ENCODE results near the gene TMED1. TPM values are rescaled to one million over a fixed set of nuclear protein-coding genes. Genes with fewer than 3 reads are reported as not detected.

Gene TMED1
- total and polyA plus RNA-seq, 2 of the 8 experiments (the other 6 are each of a cell fraction or from before 2014, with no cell fraction given), result 26.9 to 31.9 TPM

GRCh38 chr19:10866495-10866894 lies 30.5 kb upstream of the TMED1 start:
- H3K4me3 ChIP-seq (ENCODE audit: extremely low read depth in 1 of 4, insufficient read depth in 2 of 4, low read depth in 3 of 4, low read length in 4 of 4), result no peak overlapping the region
- no peak overlapping the region for H3K9ac ChIP-seq (replicated peaks in 1 of 4; ENCODE audit: extremely low read depth in 1 of 4, low read depth in 3 of 4, low read length in 3 of 4)

More at GRCh38 chr19:10866495-10866894, 30.5 kb upstream of the TMED1 start:
- Histone ChIP-seq H3K56ac (replicated peaks; ENCODE audit: insufficient read length, low read depth, low read length) (no peak overlapping the region), H3K9me3 (ENCODE audit: insufficient read depth in 2 of 2, low read depth in 1 of 2, low read length in 1 of 2) (no peaks in the 10 kb centered on the region), H4K8ac (ENCODE audit: extremely low read depth, insufficient read depth, low read length) (no peak overlapping the region), H2AFZ (ENCODE audit: low read length) (no peak overlapping the region), H3K79me2 (ENCODE audit: control insufficient read depth in 1 of 2, insufficient read depth in 2 of 2, low read length in 2 of 2) (no peaks in the 10 kb centered on the region), H3K23me2 (ENCODE audit: low read depth, low read length) (peaks cover 3% of the 10 kb centered on the region; the same call in 1 of the 2 replicates), H4K5ac (ENCODE audit: insufficient read length, low read depth, low read length) (no peak overlapping the region), H3K18ac (ENCODE audit: extremely low read depth, low read length) (no peak overlapping the region), H2BK120ac (replicated peaks; ENCODE audit: low read depth, low read length) (no peak overlapping the region), H2BK15ac (ENCODE audit: low read length) (no peak overlapping the region), H4K91ac (replicated peaks; ENCODE audit: insufficient read length, low read length) (no peak overlapping the region), H3K27me3 (replicated peaks in 1 of 4; ENCODE audit: control insufficient read depth in 3 of 4, extremely low read depth in 1 of 4, insufficient read depth in 3 of 4, low read length in 3 of 4) (no peaks in the 10 kb centered on the region; a peak in 1 of 7 replicates), H3K79me1 (ENCODE audit: low read depth, low read length) (no peaks in the 10 kb centered on the region), H3K4me1 (replicated peaks in 1 of 4; ENCODE audit: control insufficient read depth in 3 of 4, insufficient read depth in 4 of 4, low read length in 3 of 4) (peaks cover 0 to 2% (median 1%) of the 10 kb centered on the region in 4 experiments; a peak in 4 of 7 replicates), H4K20me1 (replicated peaks in 1 of 2; ENCODE audit: control insufficient read depth in 1 of 2, insufficient read depth in 2 of 2, low read length in 2 of 2) (no peaks in the 10 kb centered on the region), H2BK5ac (ENCODE audit: low read depth, low read length) (no peak overlapping the region), H3K23ac (ENCODE audit: insufficient read length) (no peak overlapping the region), H3K14ac (ENCODE audit: insufficient read length) (no peak overlapping the region), H3K4me2 (ENCODE audit: insufficient read depth in 1 of 2, low read depth in 2 of 2, low read length in 2 of 2) (no peak overlapping the region), H3K27ac (ENCODE audit: low read depth, low read length) (no peak overlapping the region), H2AK5ac (ENCODE audit: low read depth, low read length) (no peak overlapping the region), H2BK20ac (ENCODE audit: low read length) (no peak overlapping the region), H3K36me3 (ENCODE audit: control insufficient read depth in 2 of 4, insufficient read depth in 4 of 4, low read length in 3 of 4) (no peaks in the 10 kb centered on the region), H2BK12ac (ENCODE audit: low read depth, low read length) (no peak overlapping the region), H3K4ac (replicated peaks; ENCODE audit: insufficient read length, low read depth, low read length) (no peak overlapping the region)
- FAIRE-seq (no peak), DNase-seq (ENCODE audit: low read depth in 1 of 2, low spot score in 2 of 2) (no peak)
- no peak for TF ChIP-seq CBX5 (IDR thresholded peaks at IDR 0.05; ENCODE audit: low read depth, low read length)
- no peak for TF ChIP-seq RAD21 (IDR thresholded peaks at IDR 0.05 in 1 of 2, conservative IDR thresholded peaks at IDR 0.05 in 1 of 2; ENCODE audit: low read depth in 2 of 2, low read length in 2 of 2)
- TF ChIP-seq BCL11A (IDR thresholded peaks at IDR 0.05; ENCODE audit: low read depth in 2 of 2, low read length in 2 of 2), result no peak
- WGBS, 2 experiments (ENCODE audit: extremely low coverage in 1 of 2, insufficient coverage in 1 of 2, insufficient read length in 1 of 2, insufficient replicate concordance in 2 of 2, low coverage in 1 of 2, low lambda C conversion rate in 2 of 2, missing lambda C conversion rate in 1 of 2), result 96% methylated on average over 10 of the region's 10 CpGs; no CpG with 5 or more reads in 1 of the 2 experiments
- CTCF ChIA-PET (ENCODE audit: partially characterized antibody), result interaction anchor here (0.5 to 11.3 kb wide), 4 partner anchors 18 to 66 kb away, joined by 3 to 249 read pairs (median 7); partner anchors contain the start of gene C19orf38
- POLR2A ChIA-PET (ENCODE audit: partially characterized antibody), result no interaction called here
